Stomach (tissue), 9 donors: ENCODE results near the gene CD200. TPM values are rescaled to one million over a fixed set of nuclear protein-coding genes. Genes with fewer than 3 reads are reported as not detected.
A peak's percentile ranks its signal among the peaks of the same experiment; 100 is the strongest.

ENCODE experiments used
- DNase-seq, 2 donors: peaks; one replicate each; pipeline versions ENCODE4 v3.0.0 to v3.0.0-alpha.2; 2013 to 2019
- H3K27ac ChIP-seq, 5 donors: fragments of 200-600 bp in 4 of 5; sonication (generic) in 4 of 5; one replicate each; pipeline ENCODE4 v1.5.1; 2013 to 2019; ENCODE audit warnings: mild to moderate bottlenecking in 1 of 5, moderate library complexity in 1 of 5
- H3K27me3 ChIP-seq, 3 donors: fragments of 200-600 bp; sonication (generic); one replicate each; pipeline ENCODE4 v1.5.1; 2017 to 2019; ENCODE audit warnings: mixed run types in 1 of 3
- H3K36me3 ChIP-seq, 4 donors: fragments of 200-600 bp; sonication (generic); 1 replicate in 3 of 4; 2 replicates in 1 of 4; pipeline ENCODE4 v1.5.1; 2016 to 2019
- H3K4me1 ChIP-seq, 4 donors: fragments of 200-600 bp; sonication (generic); one replicate each; pipeline ENCODE4 v1.5.1; 2016 to 2019
- H3K4me3 ChIP-seq, 4 donors: fragments of 200-600 bp; sonication (generic) in 3 of 4; one replicate each; pipeline ENCODE4 v1.5.1; 2016 to 2019; ENCODE audit warnings: mild to moderate bottlenecking in 1 of 4
- H3K9me3 ChIP-seq, 4 donors: fragments of 200-600 bp; sonication (generic); one replicate each; pipeline ENCODE4 v1.5.1; 2016 to 2019
- CTCF ChIP-seq, 7 experiments: fragments of 450-650 bp in 4 of 7; fragments of 200-600 bp in 3 of 7; sonication (generic) in 3 of 7; IDR thresholded peaks; one replicate each; pipeline ENCODE4 v1.5.1; 2016 to 2019; ENCODE audit warnings: antibody characterized with exemption in 7 of 7, control low read depth in 2 of 7, mild to moderate bottlenecking in 1 of 7
- EP300 ChIP-seq: sonication (generic); formaldehyde crosslinking; IDR thresholded peaks from one replicate; pipeline ENCODE4 v1.6.1; 2017; ENCODE audit warnings: antibody characterized with exemption
- POLR2A ChIP-seq, 4 donors: fragments of 450-650 bp; IDR thresholded peaks; one replicate each; pipeline ENCODE4 v1.6.1; 2016; ENCODE audit warnings: antibody characterized with exemption in 4 of 4, control low read depth in 2 of 4, mild to moderate bottlenecking in 1 of 4, moderate library complexity in 1 of 4
- POLR2AphosphoS5 ChIP-seq, 3 donors: sonication (generic); formaldehyde crosslinking; IDR thresholded peaks; one replicate each; pipeline ENCODE4 v1.6.1; 2016; ENCODE audit warnings: antibody characterized with exemption in 3 of 3
- WGBS, 5 donors: extraction: QIAGEN DNeasy Blood & Tissue Kit in 3 of 5; methylation state at CpG; one replicate each; pipeline versions ENCODE4 v1.1.5 to v1.1.7; 2013 to 2018; 5-methylcytosine and 5-hydroxymethylcytosine counted together
- intact Hi-C: fragments of 100-400 bp; cut with DNase I; formaldehyde crosslinking; loops from one replicate; pipeline ENCODE4 v1.15.1; 2023; ENCODE audit warnings: low total_unique reads
- polyA plus RNA-seq, 3 donors: library from polyadenylated mRNA; stranded (reverse); fragments of 200-250 nt; gene quantifications; one replicate each; pipeline ENCODE4 v1.2.3, GENCODE V29; 2013
- total RNA-seq, 5 donors: library from RNA; depleted of rRNA; stranded (reverse); fragments of >200 nt; gene quantifications; one replicate each; pipeline versions ENCODE4 v1.1.0 to v1.2.3, GENCODE V29; 2014 to 2016
- donor health status: healthy with polysubstance abuse.
- donor health status: Bipolar disorder and iron deficiency.
- donor health status: healthy.

The CD200 gene
- total and polyA plus RNA-seq, 8 donors = 2.2 to 50.0 (median 5.0) TPM

DNA sequence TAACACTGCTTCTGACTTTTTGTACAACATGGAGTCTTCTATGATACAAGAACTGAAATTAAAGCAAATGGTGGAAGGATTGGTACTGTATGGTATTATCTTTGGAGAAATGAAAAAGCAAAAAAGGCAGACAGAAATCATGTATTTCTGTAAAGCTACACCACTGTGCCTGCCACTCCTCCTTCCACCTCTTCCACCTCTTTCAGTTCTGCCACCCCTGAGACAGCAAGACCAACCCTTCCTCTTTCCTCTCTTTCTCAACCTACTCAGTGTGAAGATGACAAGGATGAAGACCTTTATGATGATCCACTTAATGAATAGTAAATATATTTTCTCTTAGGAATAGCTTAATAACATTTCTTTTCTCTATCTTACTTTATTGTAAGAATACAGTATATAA, 57.0 kb downstream of the CD200 start:
- intact Hi-C loops = no loop called here
- H3K36me3 ChIP-seq = no peaks in the 10 kb centered on the region
- peak overlapping the region in 2 of 5 donors; percentile 32 to 79 for H3K27ac ChIP-seq
- peaks cover 6 to 27% (median 11%) of the 10 kb centered on the region in 4 donors for H3K4me1 ChIP-seq
- H3K27me3 ChIP-seq = no peaks in the 10 kb centered on the region
- TF ChIP-seq POLR2A (IDR thresholded peaks at IDR 0.05) = no peak
- TF ChIP-seq POLR2AphosphoS5 (IDR thresholded peaks at IDR 0.05) = no peak
- no peak for TF ChIP-seq CTCF (IDR thresholded peaks at IDR 0.05)
- H3K9me3 ChIP-seq = no peaks in the 10 kb centered on the region
- H3K4me3 ChIP-seq = no peak overlapping the region
- no peak for DNase-seq

DNA sequence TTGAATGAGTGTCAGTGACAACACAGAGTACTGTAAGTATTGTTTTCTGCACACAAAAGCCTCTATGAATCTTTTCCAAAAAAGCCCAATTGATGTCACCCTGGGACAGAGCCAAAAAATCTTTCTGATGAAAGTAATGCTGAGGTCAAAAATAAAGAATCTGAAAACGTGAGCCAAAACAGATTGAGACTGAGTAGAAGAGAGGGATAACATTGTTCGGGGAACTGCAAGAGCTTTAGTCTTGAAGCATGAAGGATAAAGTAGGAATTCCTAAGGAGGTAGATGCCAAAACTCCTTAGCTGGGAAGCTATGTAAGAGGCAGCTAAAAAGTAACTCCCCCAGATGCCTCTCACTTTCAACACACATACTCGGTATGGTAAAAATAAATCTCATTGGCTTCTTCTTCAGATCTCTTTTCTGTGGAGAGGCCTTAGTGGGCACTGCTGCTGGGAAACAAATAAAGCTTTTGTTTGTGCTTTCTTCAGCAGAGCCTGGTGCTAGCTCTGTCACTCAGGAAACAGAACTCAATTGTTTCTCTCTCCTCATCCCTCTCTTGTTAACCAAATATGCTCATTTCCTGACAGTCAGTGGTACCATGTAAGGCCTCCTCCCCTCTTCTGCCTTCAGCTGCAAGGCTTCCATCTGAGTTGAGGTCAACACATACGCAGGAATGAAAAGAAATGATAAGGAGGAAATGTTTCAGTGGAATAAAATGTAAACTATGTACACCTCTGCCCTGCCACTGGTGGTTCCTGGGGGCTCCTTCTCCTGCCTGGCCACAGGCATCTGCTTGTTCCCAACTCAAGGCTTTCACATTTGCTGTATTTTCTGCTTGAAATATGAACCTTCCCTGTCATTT, 58.1 kb downstream of the CD200 start:
- H3K9me3 ChIP-seq = no peaks in the 10 kb centered on the region
- H3K27me3 ChIP-seq = no peaks in the 10 kb centered on the region
- H3K4me1 ChIP-seq = peaks cover 6 to 32% (median 15%) of the 10 kb centered on the region in 4 donors
- H3K27ac ChIP-seq = peak overlapping the region in 4 of 5 donors; percentile 75 to 84 (median 79)
- DNase-seq = peak in 1 of 2 donors; percentile 81
- TF ChIP-seq EP300 (no peak), POLR2A (IDR thresholded peaks at IDR 0.05) (no peak), CTCF (IDR thresholded peaks at IDR 0.05) (no peak), POLR2AphosphoS5 (IDR thresholded peaks at IDR 0.05) (no peak)
- H3K4me3 ChIP-seq = no peak overlapping the region
- WGBS, 5 donors = 12 to 38% (median 27%) methylated on average over 4 of the region's 4 CpGs
- intact Hi-C loops = no loop called here
- H3K36me3 ChIP-seq = no peaks in the 10 kb centered on the region

GRCh38 chr3:112391648-112392047, 58.7 kb downstream of the CD200 start:
- H3K27ac ChIP-seq = peak overlapping the region in 4 of 5 donors; percentile 75 to 84 (median 79)

More at GRCh38 chr3:112391648-112392047, 58.7 kb downstream of the CD200 start:
- TF ChIP-seq EP300 = no peak
- TF ChIP-seq POLR2AphosphoS5 (IDR thresholded peaks at IDR 0.05) = no peak
- TF ChIP-seq CTCF (IDR thresholded peaks at IDR 0.05) = no peak
- no peak for TF ChIP-seq POLR2A (IDR thresholded peaks at IDR 0.05)
- 80 to 93% (median 91%) methylated on average over 3 of the region's 3 CpGs for WGBS, 5 donors
- Histone ChIP-seq H3K36me3 (no peaks in the 10 kb centered on the region), H3K27me3 (no peaks in the 10 kb centered on the region), H3K4me3 (no peak overlapping the region), H3K4me1 (peaks cover 6 to 32% (median 16%) of the 10 kb centered on the region in 4 donors), H3K9me3 (no peaks in the 10 kb centered on the region)
- no peak for DNase-seq
- intact Hi-C loops = no loop called here
